ENCODE measurements around the gene DTWD1. TPM values are rescaled to one million over a fixed set of nuclear protein-coding genes. Genes with fewer than 3 reads are reported as not detected.
"Not testable (repeated sequence)": the region's sequence is repeated elsewhere in the genome, so short reads cannot be mapped to it uniquely, and the experiment has no call there.

Gene DTWD1
- total RNA-seq, 2 donors from 2014 or later: 11.4 to 12.1 TPM

- not testable (repeated sequence) for H3K36me3 Mint-ChIP-seq; ATAC-seq; DNase-seq (ENCODE audit: low spot score); H3K4me3 Mint-ChIP-seq; H3K27ac Mint-ChIP-seq; H3K4me1 Mint-ChIP-seq (ENCODE audit: low read depth in 2 of 2); H3K9me3 Mint-ChIP-seq
- H3K27me3 Mint-ChIP-seq: peaks cover 5 to 16% of the 10 kb centered on the region in 2 donors
Observed at GRCh38 chr15:49666486-49666885, 45.6 kb downstream of the DTWD1 start.

- no peak overlapping the region for H3K27ac Mint-ChIP-seq
- no peak for DNase-seq (ENCODE audit: low spot score)
- H3K27me3 Mint-ChIP-seq: peaks cover under 1 to 4% of the 10 kb centered on the region in 2 donors
- no peak overlapping the region for H3K4me3 Mint-ChIP-seq
- H3K36me3 Mint-ChIP-seq: no peaks in the 10 kb centered on the region
- H3K4me1 Mint-ChIP-seq (ENCODE audit: low read depth in 2 of 2): no peaks in the 10 kb centered on the region
- ATAC-seq: no peak
- H3K9me3 Mint-ChIP-seq: no peaks in the 10 kb centered on the region
Observed at GRCh38 chr15:49669288-49669687, 48.4 kb downstream of the DTWD1 start.

GRCh38 chr15:49673861-49674260 is 53.0 kb downstream of the DTWD1 start:
- Mint-ChIP-seq H3K36me3 (no peaks in the 10 kb centered on the region), H3K27ac (no peak overlapping the region), H3K4me3 (no peak overlapping the region), H3K4me1 (ENCODE audit: low read depth in 2 of 2) (no peaks in the 10 kb centered on the region), H3K9me3 (no peaks in the 10 kb centered on the region), H3K27me3 (peaks cover 8 to 16% of the 10 kb centered on the region in 2 donors)
- ATAC-seq (no peak), DNase-seq (ENCODE audit: low spot score) (no peak)

- Mint-ChIP-seq H3K27me3 (peaks cover 8 to 16% of the 10 kb centered on the region in 2 donors), H3K36me3 (no peaks in the 10 kb centered on the region), H3K9me3 (no peaks in the 10 kb centered on the region), H3K4me1 (ENCODE audit: low read depth in 2 of 2) (no peaks in the 10 kb centered on the region), H3K27ac (no peak overlapping the region), H3K4me3 (no peak overlapping the region)
- no peak for ATAC-seq
- DNase-seq (ENCODE audit: low spot score): no peak
Observed at GRCh38 chr15:49674370-49674769, 53.5 kb downstream of the DTWD1 start.

GRCh38 chr15:49675041-49675440 is 54.2 kb downstream of the DTWD1 start:
- no peak for DNase-seq (ENCODE audit: low spot score)
- no peaks in the 10 kb centered on the region for H3K9me3 Mint-ChIP-seq
- H3K27ac Mint-ChIP-seq: no peak overlapping the region
- no peak for ATAC-seq
- peaks cover 9 to 16% of the 10 kb centered on the region in 2 donors for H3K27me3 Mint-ChIP-seq
- no peaks in the 10 kb centered on the region for H3K36me3 Mint-ChIP-seq
- no peak overlapping the region for H3K4me3 Mint-ChIP-seq
- H3K4me1 Mint-ChIP-seq (ENCODE audit: low read depth in 2 of 2): no peaks in the 10 kb centered on the region

GRCh38 chr15:49678655-49679054 is 57.8 kb downstream of the DTWD1 start:
- Mint-ChIP-seq H3K4me3 (no peak overlapping the region), H3K9me3 (no peaks in the 10 kb centered on the region), H3K36me3 (no peaks in the 10 kb centered on the region), H3K4me1 (ENCODE audit: low read depth in 2 of 2) (no peaks in the 10 kb centered on the region), H3K27me3 (peaks cover 19 to 36% of the 10 kb centered on the region in 2 donors), H3K27ac (no peak overlapping the region)
- no peak for DNase-seq (ENCODE audit: low spot score)
- no peak for ATAC-seq

- Mint-ChIP-seq H3K9me3 (no peaks in the 10 kb centered on the region), H3K27me3 (peaks cover 13 to 30% of the 10 kb centered on the region in 2 donors), H3K4me1 (ENCODE audit: low read depth in 2 of 2) (no peaks in the 10 kb centered on the region), H3K4me3 (no peak overlapping the region), H3K36me3 (no peaks in the 10 kb centered on the region), H3K27ac (no peak overlapping the region)
- ATAC-seq: no peak
- no peak for DNase-seq (ENCODE audit: low spot score)
Observed at GRCh38 chr15:49686599-49686998, 65.8 kb downstream of the DTWD1 start.

- H3K27me3 Mint-ChIP-seq: peaks cover 10 to 21% of the 10 kb centered on the region in 2 donors
- H3K36me3 Mint-ChIP-seq: no peaks in the 10 kb centered on the region
- DNase-seq (ENCODE audit: low spot score): no peak
- no peaks in the 10 kb centered on the region for H3K9me3 Mint-ChIP-seq
- no peak overlapping the region for H3K27ac Mint-ChIP-seq
- no peak overlapping the region for H3K4me3 Mint-ChIP-seq
- no peak for ATAC-seq
- H3K4me1 Mint-ChIP-seq (ENCODE audit: low read depth in 2 of 2): no peaks in the 10 kb centered on the region
Observed at GRCh38 chr15:49688135-49688790, 67.4 kb downstream of the DTWD1 start.

GRCh38 chr15:49692514-49693090 is 71.8 kb downstream of the DTWD1 start:
- Mint-ChIP-seq H3K27ac (no peak overlapping the region), H3K36me3 (no peaks in the 10 kb centered on the region), H3K4me1 (ENCODE audit: low read depth in 2 of 2) (no peaks in the 10 kb centered on the region), H3K27me3 (peaks cover 4 to 21% of the 10 kb centered on the region in 2 donors), H3K4me3 (no peak overlapping the region), H3K9me3 (no peaks in the 10 kb centered on the region)
- no peak for ATAC-seq
- no peak for DNase-seq (ENCODE audit: low spot score)

- H3K27ac Mint-ChIP-seq: no peak overlapping the region
- H3K9me3 Mint-ChIP-seq: no peaks in the 10 kb centered on the region
- no peaks in the 10 kb centered on the region for H3K36me3 Mint-ChIP-seq
Observed at GRCh38 chr15:49693498-49693897, 72.7 kb downstream of the DTWD1 start.

GRCh38 chr15:49696433-49696832 is 75.6 kb downstream of the DTWD1 start:
- no peak overlapping the region for H3K4me3 Mint-ChIP-seq
- no peak overlapping the region for H3K27ac Mint-ChIP-seq
- DNase-seq (ENCODE audit: low spot score): no peak
- no peaks in the 10 kb centered on the region for H3K9me3 Mint-ChIP-seq
- H3K27me3 Mint-ChIP-seq: peaks cover 0 to 9% of the 10 kb centered on the region in 2 donors
- H3K4me1 Mint-ChIP-seq (ENCODE audit: low read depth in 2 of 2): no peaks in the 10 kb centered on the region
- ATAC-seq: no peak
- H3K36me3 Mint-ChIP-seq: no peaks in the 10 kb centered on the region

More at GRCh38 chr15:49693498-49693897, 72.7 kb downstream of the DTWD1 start:
- no peaks in the 10 kb centered on the region for H3K4me1 Mint-ChIP-seq (ENCODE audit: low read depth in 2 of 2)
- DNase-seq (ENCODE audit: low spot score) (no peak), ATAC-seq (no peak)
- peaks cover 4 to 21% of the 10 kb centered on the region in 2 donors for H3K27me3 Mint-ChIP-seq
- no peak overlapping the region for H3K4me3 Mint-ChIP-seq

GRCh38 chr15:49697121-49697520 is 76.3 kb downstream of the DTWD1 start:
- Mint-ChIP-seq H3K27ac (no peak overlapping the region), H3K36me3 (no peaks in the 10 kb centered on the region), H3K4me3 (no peak overlapping the region), H3K9me3 (no peaks in the 10 kb centered on the region), H3K4me1 (ENCODE audit: low read depth in 2 of 2) (no peaks in the 10 kb centered on the region), H3K27me3 (peaks cover 0 to 7% of the 10 kb centered on the region in 2 donors)
- DNase-seq (ENCODE audit: low spot score) (no peak), ATAC-seq (no peak)

- not testable (repeated sequence) for H3K9me3 Mint-ChIP-seq; H3K36me3 Mint-ChIP-seq; H3K27ac Mint-ChIP-seq; H3K27me3 Mint-ChIP-seq; H3K4me1 Mint-ChIP-seq (ENCODE audit: low read depth in 2 of 2); ATAC-seq; H3K4me3 Mint-ChIP-seq; DNase-seq (ENCODE audit: low spot score)
Observed at GRCh38 chr15:49702982-49703381, 82.1 kb downstream of the DTWD1 start.
